ENCODE measurements around the gene SLC12A7. TPM values are rescaled to one million over a fixed set of nuclear protein-coding genes. Genes with fewer than 3 reads are reported as not detected.

SLC12A7 gene
- total RNA-seq, 2 donors from 2014 or later, result 58.9 to 61.6 TPM

DNA sequence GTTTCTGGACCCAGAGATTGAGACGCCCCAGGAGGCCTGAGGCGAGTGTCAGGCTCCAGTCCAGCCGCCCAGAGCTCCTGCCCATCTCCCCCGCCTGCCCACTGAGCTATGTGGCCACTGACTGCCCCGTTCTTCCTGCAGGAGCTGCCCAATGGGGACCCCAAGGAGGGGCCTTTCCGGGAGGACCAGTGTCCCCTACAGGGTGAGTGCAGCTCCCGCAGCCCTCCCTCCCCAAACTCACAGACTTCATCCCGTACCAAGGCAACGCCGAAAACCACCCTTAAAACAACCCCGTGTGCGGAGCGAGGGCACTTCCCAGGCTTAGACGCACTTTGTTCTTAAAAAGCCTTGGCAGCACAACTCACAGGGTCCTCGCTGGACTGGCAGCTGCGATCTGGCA is 79.9 kb downstream of the SLC12A7 start:
- no peaks in the 10 kb centered on the region for H3K27me3 ChIP-seq (ENCODE audit: control insufficient read depth, insufficient read depth, low read length, poor library complexity, severe bottlenecking)
- no peaks in the 10 kb centered on the region for H3K4me1 ChIP-seq (ENCODE audit: control insufficient read depth, insufficient read depth, low read length)
- no peaks in the 10 kb centered on the region for H3K36me3 ChIP-seq (ENCODE audit: control insufficient read depth, insufficient read depth, low read length)
- peaks cover 6% of the 10 kb centered on the region for H3K36me3 Mint-ChIP-seq (ENCODE audit: low read depth)
- DNase-seq, result no peak
- TF ChIP-seq, protein P1, sequence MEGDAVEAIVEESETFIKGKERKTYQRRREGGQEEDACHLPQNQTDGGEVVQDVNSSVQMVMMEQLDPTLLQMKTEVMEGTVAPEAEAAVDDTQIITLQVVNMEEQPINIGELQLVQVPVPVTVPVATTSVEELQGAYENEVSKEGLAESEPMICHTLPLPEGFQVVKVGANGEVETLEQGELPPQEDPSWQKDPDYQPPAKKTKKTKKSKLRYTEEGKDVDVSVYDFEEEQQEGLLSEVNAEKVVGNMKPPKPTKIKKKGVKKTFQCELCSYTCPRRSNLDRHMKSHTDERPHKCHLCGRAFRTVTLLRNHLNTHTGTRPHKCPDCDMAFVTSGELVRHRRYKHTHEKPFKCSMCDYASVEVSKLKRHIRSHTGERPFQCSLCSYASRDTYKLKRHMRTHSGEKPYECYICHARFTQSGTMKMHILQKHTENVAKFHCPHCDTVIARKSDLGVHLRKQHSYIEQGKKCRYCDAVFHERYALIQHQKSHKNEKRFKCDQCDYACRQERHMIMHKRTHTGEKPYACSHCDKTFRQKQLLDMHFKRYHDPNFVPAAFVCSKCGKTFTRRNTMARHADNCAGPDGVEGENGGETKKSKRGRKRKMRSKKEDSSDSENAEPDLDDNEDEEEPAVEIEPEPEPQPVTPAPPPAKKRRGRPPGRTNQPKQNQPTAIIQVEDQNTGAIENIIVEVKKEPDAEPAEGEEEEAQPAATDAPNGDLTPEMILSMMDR (conservative IDR thresholded peaks at IDR 0.05), result no peak
- WGBS, 2 experiments (ENCODE audit: insufficient coverage in 1 of 2, insufficient read length in 1 of 2), result 85 to 91% methylated on average over 6 to 16 of the region's 16 CpGs
- H3K4me3 Mint-ChIP-seq, result no peak overlapping the region
- H3K27ac ChIP-seq (ENCODE audit: low read depth, low read length), result no peak overlapping the region
- no peaks in the 10 kb centered on the region for H3K4me1 Mint-ChIP-seq
- no peaks in the 10 kb centered on the region for H3K9me3 Mint-ChIP-seq
- no peak overlapping the region for H3K4me3 ChIP-seq (ENCODE audit: low read length)
- no peak overlapping the region for H3K27ac Mint-ChIP-seq
- H3K9me3 ChIP-seq (ENCODE audit: control insufficient read depth, low read length), result no peaks in the 10 kb centered on the region
- no peaks in the 10 kb centered on the region for H3K27me3 Mint-ChIP-seq (ENCODE audit: insufficient read depth)
- H3K9ac ChIP-seq (ENCODE audit: extremely low read depth, low read length, poor library complexity, severe bottlenecking), result no peak overlapping the region

- no peaks in the 10 kb centered on the region for H3K36me3 ChIP-seq (ENCODE audit: control insufficient read depth, insufficient read depth, low read length)
- no peak overlapping the region for H3K4me3 Mint-ChIP-seq
- H3K27me3 ChIP-seq (ENCODE audit: control insufficient read depth, insufficient read depth, low read length, poor library complexity, severe bottlenecking), result no peaks in the 10 kb centered on the region
- TF ChIP-seq, protein P1 (conservative IDR thresholded peaks at IDR 0.05), result no peak
- no peak for DNase-seq
- H3K4me1 ChIP-seq (ENCODE audit: control insufficient read depth, insufficient read depth, low read length), result no peaks in the 10 kb centered on the region
- no peaks in the 10 kb centered on the region for H3K9me3 ChIP-seq (ENCODE audit: control insufficient read depth, low read length)
- H3K4me1 Mint-ChIP-seq, result no peaks in the 10 kb centered on the region
- H3K36me3 Mint-ChIP-seq (ENCODE audit: low read depth), result peaks cover 6% of the 10 kb centered on the region
- peaks cover 2% of the 10 kb centered on the region for H3K9me3 Mint-ChIP-seq
- H3K27ac ChIP-seq (ENCODE audit: low read depth, low read length), result peak overlapping the region; percentile 32
- H3K9ac ChIP-seq (ENCODE audit: extremely low read depth, low read length, poor library complexity, severe bottlenecking), result no peak overlapping the region
- WGBS, 2 experiments (ENCODE audit: insufficient coverage in 1 of 2, insufficient read length in 1 of 2), result 91 to 93% methylated on average over 16 to 19 of the region's 19 CpGs
- H3K27ac Mint-ChIP-seq, result no peak overlapping the region
- no peak overlapping the region for H3K4me3 ChIP-seq (ENCODE audit: low read length)
- H3K27me3 Mint-ChIP-seq (ENCODE audit: insufficient read depth), result no peaks in the 10 kb centered on the region
Measured at GRCh38 chr5:1031306-1031959, 80.4 kb downstream of the SLC12A7 start.

GRCh38 chr5:1030801-1031271 is 81.0 kb downstream of the SLC12A7 start:
- Histone ChIP-seq H3K4me3 (ENCODE audit: low read length) (no peak overlapping the region), H3K9me3 (ENCODE audit: control insufficient read depth, low read length) (no peaks in the 10 kb centered on the region), H3K36me3 (ENCODE audit: control insufficient read depth, insufficient read depth, low read length) (no peaks in the 10 kb centered on the region), H3K27me3 (ENCODE audit: control insufficient read depth, insufficient read depth, low read length, poor library complexity, severe bottlenecking) (no peaks in the 10 kb centered on the region), H3K27ac (ENCODE audit: low read depth, low read length) (peak overlapping the region; percentile 32), H3K4me1 (ENCODE audit: control insufficient read depth, insufficient read depth, low read length) (no peaks in the 10 kb centered on the region), H3K9ac (ENCODE audit: extremely low read depth, low read length, poor library complexity, severe bottlenecking) (no peak overlapping the region)
- no peak overlapping the region for H3K27ac Mint-ChIP-seq
- peaks cover 3% of the 10 kb centered on the region for H3K9me3 Mint-ChIP-seq
- 91 to 92% methylated on average over 10 of the region's 10 CpGs for WGBS, 2 experiments (ENCODE audit: insufficient coverage in 1 of 2, insufficient read length in 1 of 2)
- H3K4me1 Mint-ChIP-seq, result no peaks in the 10 kb centered on the region
- TF ChIP-seq, protein P1 (conservative IDR thresholded peaks at IDR 0.05), result peak; percentile 22
- H3K27me3 Mint-ChIP-seq (ENCODE audit: insufficient read depth), result no peaks in the 10 kb centered on the region
- no peak overlapping the region for H3K4me3 Mint-ChIP-seq
- H3K36me3 Mint-ChIP-seq (ENCODE audit: low read depth), result peaks cover 6% of the 10 kb centered on the region
- no peak for DNase-seq

All from endodermal cell (in vitro differentiated cells).